ENCODE results near the gene SMC1B.

GRCh38 chr22:45341498-45341897 is 71.9 kb downstream of the SMC1B start:
- TF ChIP-seq, protein P1, sequence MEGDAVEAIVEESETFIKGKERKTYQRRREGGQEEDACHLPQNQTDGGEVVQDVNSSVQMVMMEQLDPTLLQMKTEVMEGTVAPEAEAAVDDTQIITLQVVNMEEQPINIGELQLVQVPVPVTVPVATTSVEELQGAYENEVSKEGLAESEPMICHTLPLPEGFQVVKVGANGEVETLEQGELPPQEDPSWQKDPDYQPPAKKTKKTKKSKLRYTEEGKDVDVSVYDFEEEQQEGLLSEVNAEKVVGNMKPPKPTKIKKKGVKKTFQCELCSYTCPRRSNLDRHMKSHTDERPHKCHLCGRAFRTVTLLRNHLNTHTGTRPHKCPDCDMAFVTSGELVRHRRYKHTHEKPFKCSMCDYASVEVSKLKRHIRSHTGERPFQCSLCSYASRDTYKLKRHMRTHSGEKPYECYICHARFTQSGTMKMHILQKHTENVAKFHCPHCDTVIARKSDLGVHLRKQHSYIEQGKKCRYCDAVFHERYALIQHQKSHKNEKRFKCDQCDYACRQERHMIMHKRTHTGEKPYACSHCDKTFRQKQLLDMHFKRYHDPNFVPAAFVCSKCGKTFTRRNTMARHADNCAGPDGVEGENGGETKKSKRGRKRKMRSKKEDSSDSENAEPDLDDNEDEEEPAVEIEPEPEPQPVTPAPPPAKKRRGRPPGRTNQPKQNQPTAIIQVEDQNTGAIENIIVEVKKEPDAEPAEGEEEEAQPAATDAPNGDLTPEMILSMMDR (IDR thresholded peaks at IDR 0.05): no peak
- TF ChIP-seq POLR2A (IDR thresholded peaks at IDR 0.05): no peak
